OCI-LY1 (cell line): ENCODE measurements around the gene PAX8.

Experiments used
- H2AFZ ChIP-seq: fragments of 200-600 bp; sonication (generic), shearing (Covaris generic); 2 replicates; pipeline ENCODE4 v1.6.0; 2014; ENCODE audit warnings: antibody characterized with exemption, mild to moderate bottlenecking, low read length
- H3F3A ChIP-seq: fragments of 200-600 bp; sonication (generic), shearing (Covaris generic); 2 replicates; pipeline ENCODE4 v1.6.0; 2014; ENCODE audit warnings: mild to moderate bottlenecking, antibody characterized with exemption, low read length, moderate library complexity; ENCODE audit not compliant: insufficient read depth
- H3K27ac ChIP-seq: fragments of 200-600 bp; sonication (generic); 2 replicates; pipeline ENCODE4 v1.5.1; 2014; ENCODE audit warnings: low read length, mixed run types, mild to moderate bottlenecking, low read depth; ENCODE audit not compliant: poor library complexity, severe bottlenecking
- H3K27me3 ChIP-seq: fragments of 200-600 bp; sonication (generic); 2 replicates; pipeline ENCODE4 v1.6.0; 2014; ENCODE audit warnings: antibody characterized with exemption, mild to moderate bottlenecking, low read length, moderate library complexity; ENCODE audit not compliant: insufficient read depth
- H3K36me3 ChIP-seq: fragments of 200-600 bp; sonication (generic); 2 replicates; pipeline ENCODE4 v1.6.1; 2014; ENCODE audit warnings: mild to moderate bottlenecking, antibody characterized with exemption, low read length, moderate library complexity, mixed read lengths; ENCODE audit not compliant: insufficient read depth
- H3K4me1 ChIP-seq: fragments of 200-600 bp; sonication (generic); 2 replicates; pipeline ENCODE4 v1.5.1; 2014; ENCODE audit warnings: mild to moderate bottlenecking, low read length, moderate library complexity; ENCODE audit not compliant: insufficient read depth, severe bottlenecking
- H3K4me2 ChIP-seq: fragments of 200-600 bp; sonication (generic), shearing (Covaris generic); 2 replicates; pipeline ENCODE4 v1.6.1; 2014; ENCODE audit warnings: low read length
- H3K4me3 ChIP-seq: fragments of 200-600 bp; sonication (generic); 2 replicates; pipeline ENCODE4 v1.5.1; 2014; ENCODE audit warnings: low read length, low read depth, mild to moderate bottlenecking, mixed read lengths; ENCODE audit not compliant: poor library complexity, severe bottlenecking
- H3K79me2 ChIP-seq: fragments of 200-600 bp; shearing (Covaris generic); 2 replicates; pipeline ENCODE4 v1.6.1; 2016; ENCODE audit warnings: mixed run types, low read length, mixed read lengths; ENCODE audit not compliant: insufficient read depth
- H3K9ac ChIP-seq: fragments of 200-600 bp; sonication (generic), shearing (Covaris generic); 2 replicates; pipeline ENCODE4 v1.6.1; 2014; ENCODE audit warnings: mild to moderate bottlenecking, low read length, mixed read lengths
- H3K9me2 ChIP-seq: fragments of 200-600 bp; sonication (generic), shearing (Covaris generic); 2 replicates; pipeline ENCODE4 v1.6.1; 2014; ENCODE audit warnings: low read depth, mild to moderate bottlenecking, low read length, mixed read lengths
- H3K9me3 ChIP-seq: fragments of 200-600 bp; shearing (Covaris generic); 2 replicates; pipeline ENCODE4 v1.6.1; 2014; ENCODE audit warnings: low read length, mixed read lengths
- H4K20me1 ChIP-seq: fragments of 200-600 bp; sonication (generic), shearing (Covaris generic); 2 replicates; pipeline ENCODE4 v1.6.0; 2016; ENCODE audit warnings: mild to moderate bottlenecking, low read length; ENCODE audit not compliant: insufficient read depth
- EZH2 ChIP-seq: fragments of 200-600 bp; sonication (generic), shearing (Covaris generic); IDR thresholded peaks from 2 replicates; pipeline ENCODE4 v1.8.0; 2017; ENCODE audit warnings: borderline replicate concordance, mixed run types, mild to moderate bottlenecking, antibody characterized with exemption, low read length, moderate library complexity, mixed read lengths
- TF ChIP-seq, protein P1 (sequence below): fragments of 200-600 bp; sonication (generic), shearing (Covaris generic); IDR thresholded peaks from 2 replicates; pipeline ENCODE4 v1.5.1; 2017; ENCODE audit warnings: mild to moderate bottlenecking, antibody characterized with exemption, low read length, moderate library complexity, mixed read lengths

PAX8 gene

GRCh38 chr2:113231064-113231463 is 47.7 kb downstream of the PAX8 start:
- TF ChIP-seq, protein P1, sequence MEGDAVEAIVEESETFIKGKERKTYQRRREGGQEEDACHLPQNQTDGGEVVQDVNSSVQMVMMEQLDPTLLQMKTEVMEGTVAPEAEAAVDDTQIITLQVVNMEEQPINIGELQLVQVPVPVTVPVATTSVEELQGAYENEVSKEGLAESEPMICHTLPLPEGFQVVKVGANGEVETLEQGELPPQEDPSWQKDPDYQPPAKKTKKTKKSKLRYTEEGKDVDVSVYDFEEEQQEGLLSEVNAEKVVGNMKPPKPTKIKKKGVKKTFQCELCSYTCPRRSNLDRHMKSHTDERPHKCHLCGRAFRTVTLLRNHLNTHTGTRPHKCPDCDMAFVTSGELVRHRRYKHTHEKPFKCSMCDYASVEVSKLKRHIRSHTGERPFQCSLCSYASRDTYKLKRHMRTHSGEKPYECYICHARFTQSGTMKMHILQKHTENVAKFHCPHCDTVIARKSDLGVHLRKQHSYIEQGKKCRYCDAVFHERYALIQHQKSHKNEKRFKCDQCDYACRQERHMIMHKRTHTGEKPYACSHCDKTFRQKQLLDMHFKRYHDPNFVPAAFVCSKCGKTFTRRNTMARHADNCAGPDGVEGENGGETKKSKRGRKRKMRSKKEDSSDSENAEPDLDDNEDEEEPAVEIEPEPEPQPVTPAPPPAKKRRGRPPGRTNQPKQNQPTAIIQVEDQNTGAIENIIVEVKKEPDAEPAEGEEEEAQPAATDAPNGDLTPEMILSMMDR, result no peak
- no peak for TF ChIP-seq EZH2
- Histone ChIP-seq H3K36me3 (no peaks in the 10 kb centered on the region), H3K9me2 (no peaks in the 10 kb centered on the region), H3K4me1 (no peaks in the 10 kb centered on the region), H2AFZ (no peak overlapping the region), H3K79me2 (no peaks in the 10 kb centered on the region), H3K27me3 (no peaks in the 10 kb centered on the region), H4K20me1 (no peaks in the 10 kb centered on the region), H3K4me2 (no peak overlapping the region), H3K27ac (no peak overlapping the region), H3K9me3 (no peaks in the 10 kb centered on the region), H3F3A (no peaks in the 10 kb centered on the region), H3K4me3 (no peak overlapping the region), H3K9ac (no peak overlapping the region)

GRCh38 chr2:113230531-113230930 is 48.2 kb downstream of the PAX8 start:
- Histone ChIP-seq H3F3A (no peaks in the 10 kb centered on the region), H2AFZ (no peak overlapping the region), H3K9me2 (no peaks in the 10 kb centered on the region), H3K4me2 (no peak overlapping the region), H3K9ac (no peak overlapping the region), H3K36me3 (no peaks in the 10 kb centered on the region), H3K79me2 (no peaks in the 10 kb centered on the region), H4K20me1 (no peaks in the 10 kb centered on the region), H3K9me3 (no peaks in the 10 kb centered on the region), H3K27ac (no peak overlapping the region), H3K4me3 (no peak overlapping the region), H3K4me1 (no peaks in the 10 kb centered on the region), H3K27me3 (no peaks in the 10 kb centered on the region)
- TF ChIP-seq, protein P1, result no peak
- TF ChIP-seq EZH2, result no peak

- Histone ChIP-seq H3K79me2 (no peaks in the 10 kb centered on the region), H2AFZ (no peak overlapping the region), H3K36me3 (no peaks in the 10 kb centered on the region), H3K9ac (no peak overlapping the region), H3K27me3 (no peaks in the 10 kb centered on the region), H3F3A (no peaks in the 10 kb centered on the region), H3K4me3 (no peak overlapping the region), H3K9me2 (no peaks in the 10 kb centered on the region), H3K4me1 (no peaks in the 10 kb centered on the region), H3K4me2 (no peak overlapping the region), H3K9me3 (no peaks in the 10 kb centered on the region), H3K27ac (no peak overlapping the region), H4K20me1 (no peaks in the 10 kb centered on the region)
- TF ChIP-seq, protein P1, result no peak
- TF ChIP-seq EZH2, result no peak
These were observed 48.9 kb downstream of the PAX8 start for GRCh38 chr2:113229795-113230194.
